ENCODE data around the gene CLEC5A.

CLEC5A gene

DNA sequence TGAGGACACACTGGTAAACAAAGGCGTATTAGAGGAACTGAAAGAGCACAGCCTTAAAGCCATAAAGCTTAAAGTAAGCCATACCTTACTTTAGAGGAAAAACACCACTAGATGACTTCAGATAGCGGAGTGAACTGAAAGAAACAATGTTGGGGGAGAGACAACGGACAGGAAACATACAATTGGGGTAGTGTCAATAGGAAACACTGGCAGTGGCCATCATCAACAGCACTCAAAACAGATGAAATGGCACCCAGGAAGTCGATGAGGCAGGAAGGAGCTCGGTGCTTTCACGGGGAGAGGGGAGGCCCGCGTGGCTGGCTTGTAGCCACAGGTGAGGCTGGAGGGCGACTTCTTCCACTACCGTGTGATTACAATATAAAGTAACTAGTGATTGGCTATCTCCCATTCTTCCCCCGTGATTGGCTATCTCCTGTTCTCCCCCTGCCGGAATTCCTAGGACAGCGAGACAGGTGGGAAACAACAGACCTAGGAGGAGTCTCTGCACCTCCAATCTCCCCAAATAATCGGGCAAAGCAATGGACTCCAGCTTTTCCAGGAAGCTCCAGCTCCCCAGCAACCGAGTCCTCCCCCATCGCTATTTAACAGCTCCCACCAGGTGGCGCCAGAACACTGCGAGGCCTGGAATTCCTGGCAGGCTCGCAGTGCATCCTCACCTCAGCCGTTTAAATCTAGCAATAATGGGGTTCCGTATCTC, 29.2 kb upstream of the CLEC5A start:
- no peak for TF ChIP-seq POLR2A (IDR thresholded peaks at IDR 0.05; ENCODE audit: low read depth, low read length)
- no peak for TF ChIP-seq POLR2AphosphoS5 (IDR thresholded peaks at IDR 0.05; ENCODE audit: low read depth, low read length)
- no peak for TF ChIP-seq TAF1 (IDR thresholded peaks at IDR 0.05; ENCODE audit: borderline replicate concordance, low read depth, low read length)
- DNase-seq (ENCODE audit: insufficient read length), result peak; percentile 33
- peak; percentile 82 for FAIRE-seq

DNA sequence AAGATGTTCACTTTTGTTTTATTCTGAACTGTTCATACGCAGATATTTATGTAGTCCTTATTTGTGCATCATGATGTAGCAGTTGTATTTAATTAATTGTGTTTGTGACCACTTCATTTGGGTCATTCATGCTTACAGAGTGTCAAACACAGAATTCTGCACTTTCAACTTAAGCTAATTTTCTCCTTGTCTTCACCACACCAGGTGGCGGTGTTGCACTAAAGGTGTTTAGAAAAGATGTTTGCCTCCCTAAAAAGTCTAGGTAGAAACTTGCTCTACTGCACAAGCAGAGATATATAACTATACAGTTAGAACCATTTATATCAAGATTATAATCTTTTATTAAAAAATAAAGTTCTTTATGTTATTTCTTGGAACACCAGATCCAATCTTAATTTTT, 28.1 kb upstream of the CLEC5A start:
- DNase-seq (ENCODE audit: insufficient read length), result no peak
- no peak for TF ChIP-seq POLR2AphosphoS5 (IDR thresholded peaks at IDR 0.05; ENCODE audit: low read depth, low read length)
- no peak for TF ChIP-seq TAF1 (IDR thresholded peaks at IDR 0.05; ENCODE audit: borderline replicate concordance, low read depth, low read length)
- no peak for TF ChIP-seq POLR2A (IDR thresholded peaks at IDR 0.05; ENCODE audit: low read depth, low read length)
- FAIRE-seq, result peak; percentile 40

- no peak for DNase-seq (ENCODE audit: insufficient read length)
- TF ChIP-seq TAF1 (IDR thresholded peaks at IDR 0.05; ENCODE audit: borderline replicate concordance, low read depth, low read length), result no peak
- no peak for TF ChIP-seq POLR2A (IDR thresholded peaks at IDR 0.05; ENCODE audit: low read depth, low read length)
- no peak for TF ChIP-seq POLR2AphosphoS5 (IDR thresholded peaks at IDR 0.05; ENCODE audit: low read depth, low read length)
- no peak for FAIRE-seq
These were observed 26.9 kb upstream of the CLEC5A start, which contains the start of gene TAS2R38 for GRCh38 chr7:141973673-141974072. TSS of gene TAS2R38 (minus strand) at chr7:141973773. CDS start at chr7:141973689, 84 bp downstream.

DNA sequence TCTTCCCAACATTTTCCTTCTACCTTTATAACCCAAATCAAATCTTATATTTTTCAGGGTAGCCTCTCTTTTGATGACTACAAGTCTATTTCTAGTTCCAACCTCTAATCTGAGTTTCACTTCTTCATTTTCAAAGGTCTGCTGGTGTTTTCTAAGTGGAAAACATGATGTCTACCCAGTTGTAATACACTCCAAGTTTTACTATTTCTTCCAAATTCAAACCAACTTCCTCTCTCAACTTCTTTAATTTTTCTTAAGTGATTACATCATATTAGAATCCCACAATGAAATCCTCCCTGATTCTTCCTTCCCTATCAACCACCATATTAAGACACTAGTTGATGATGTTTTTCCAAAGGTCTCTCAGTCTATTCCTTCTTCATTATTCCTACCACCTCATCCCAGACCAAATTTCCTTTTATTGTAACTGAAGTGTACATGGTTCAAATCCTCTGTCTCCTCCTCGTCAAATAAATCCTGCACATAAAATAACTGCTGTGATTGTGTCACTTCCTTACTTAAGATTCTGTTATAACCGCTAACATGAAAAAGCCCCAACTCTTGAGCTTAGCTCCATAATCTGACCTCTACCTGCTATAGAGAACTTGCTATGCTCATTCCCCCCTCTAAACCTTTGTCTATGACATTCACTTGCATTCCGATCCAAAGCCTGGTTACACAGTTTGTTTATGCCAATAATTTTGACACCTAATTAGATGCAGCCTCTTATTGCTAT, 14.1 kb upstream of the CLEC5A start:
- DNase-seq (ENCODE audit: insufficient read length) (no peak), FAIRE-seq (no peak)
- TF ChIP-seq POLR2AphosphoS5 (IDR thresholded peaks at IDR 0.05; ENCODE audit: low read depth, low read length), result no peak
- no peak for TF ChIP-seq TAF1 (IDR thresholded peaks at IDR 0.05; ENCODE audit: borderline replicate concordance, low read depth, low read length)
- TF ChIP-seq POLR2A (IDR thresholded peaks at IDR 0.05; ENCODE audit: low read depth, low read length), result no peak

GRCh38 chr7:141956084-141956483, 9.3 kb upstream of the CLEC5A start:
- TF ChIP-seq TAF1 (IDR thresholded peaks at IDR 0.05; ENCODE audit: borderline replicate concordance, low read depth, low read length) (no peak), POLR2A (IDR thresholded peaks at IDR 0.05; ENCODE audit: low read depth, low read length) (no peak), POLR2AphosphoS5 (IDR thresholded peaks at IDR 0.05; ENCODE audit: low read depth, low read length) (no peak)
- no peak for DNase-seq (ENCODE audit: insufficient read length)
- FAIRE-seq, result no peak

DNA sequence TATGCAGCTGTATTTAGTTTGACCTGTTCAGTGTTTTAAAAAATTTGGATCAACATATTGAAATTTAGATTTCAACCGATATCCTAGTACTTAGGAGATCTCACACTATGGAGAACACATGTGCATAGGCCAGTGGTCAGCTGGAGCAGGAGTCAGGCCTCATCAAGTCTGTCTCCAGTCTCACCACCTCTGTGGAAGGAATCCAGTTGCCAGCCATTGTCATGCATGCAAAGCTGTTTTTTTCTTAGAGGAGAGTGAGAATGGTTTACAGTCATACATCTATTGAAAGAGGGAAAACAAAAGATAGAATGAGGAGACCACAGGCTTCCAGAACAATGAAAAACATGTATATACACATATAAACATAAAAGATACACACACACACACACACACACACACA, 7.6 kb upstream of the CLEC5A start:
- TF ChIP-seq TAF1 (IDR thresholded peaks at IDR 0.05; ENCODE audit: borderline replicate concordance, low read depth, low read length) (no peak), POLR2A (IDR thresholded peaks at IDR 0.05; ENCODE audit: low read depth, low read length) (no peak), POLR2AphosphoS5 (IDR thresholded peaks at IDR 0.05; ENCODE audit: low read depth, low read length) (no peak)
- DNase-seq (ENCODE audit: insufficient read length), result no peak
- FAIRE-seq, result no peak

DNA sequence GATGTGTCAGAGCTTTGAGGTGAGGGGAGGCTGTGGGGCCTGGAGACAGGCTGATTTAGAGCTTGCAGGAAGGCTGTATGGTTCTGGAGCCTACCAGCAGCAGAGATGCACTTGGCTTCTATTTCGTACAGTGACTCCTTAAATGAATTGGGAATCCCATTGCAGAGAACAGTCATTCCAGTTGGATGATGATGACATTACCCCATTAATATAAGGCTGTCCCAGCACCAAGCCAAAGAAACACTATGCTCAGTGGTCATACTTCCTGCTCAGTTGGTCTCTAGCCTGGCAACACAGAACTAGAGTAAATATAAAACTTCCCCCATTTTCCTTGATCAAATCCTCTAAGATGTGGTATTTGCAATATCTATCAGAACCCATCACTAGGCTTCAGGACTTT, 5.7 kb upstream of the CLEC5A start:
- TF ChIP-seq TAF1 (IDR thresholded peaks at IDR 0.05; ENCODE audit: borderline replicate concordance, low read depth, low read length), result no peak
- no peak for TF ChIP-seq POLR2AphosphoS5 (IDR thresholded peaks at IDR 0.05; ENCODE audit: low read depth, low read length)
- TF ChIP-seq POLR2A (IDR thresholded peaks at IDR 0.05; ENCODE audit: low read depth, low read length), result no peak
- DNase-seq (ENCODE audit: insufficient read length) (no peak), FAIRE-seq (no peak)

- no peak for FAIRE-seq
- DNase-seq (ENCODE audit: insufficient read length), result no peak
These were observed 4.0 kb upstream of the CLEC5A start for GRCh38 chr7:141950806-141951205.

GRCh38 chr7:141949911-141950310, 3.1 kb upstream of the CLEC5A start:
- TF ChIP-seq TAF1 (IDR thresholded peaks at IDR 0.05; ENCODE audit: borderline replicate concordance, low read depth, low read length) (no peak), POLR2A (IDR thresholded peaks at IDR 0.05; ENCODE audit: low read depth, low read length) (no peak), POLR2AphosphoS5 (IDR thresholded peaks at IDR 0.05; ENCODE audit: low read depth, low read length) (no peak)
- DNase-seq (ENCODE audit: insufficient read length) (no peak), FAIRE-seq (no peak)

More at GRCh38 chr7:141950806-141951205, 4.0 kb upstream of the CLEC5A start:
- no peak for TF ChIP-seq POLR2A (IDR thresholded peaks at IDR 0.05; ENCODE audit: low read depth, low read length)

DNA sequence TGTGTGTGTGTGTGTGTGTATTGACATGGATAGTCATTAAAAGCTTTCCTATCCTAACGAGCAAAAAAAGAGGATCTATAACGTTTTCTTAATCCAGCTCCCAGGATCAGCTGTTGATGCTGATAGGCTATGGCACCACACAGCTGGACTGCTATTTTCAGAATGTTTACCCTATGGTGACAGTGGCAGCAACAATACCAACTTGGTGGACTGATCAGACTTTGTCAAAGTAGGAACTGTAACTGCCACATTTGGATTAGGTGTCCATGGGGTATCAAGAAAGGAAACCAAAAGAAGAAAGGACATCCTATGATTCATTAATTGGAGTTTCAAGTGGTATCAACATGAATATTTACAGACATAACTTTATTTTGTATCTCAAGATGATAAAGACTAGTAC, 2.7 kb upstream of the CLEC5A start:
- FAIRE-seq (no peak), DNase-seq (ENCODE audit: insufficient read length) (no peak)
- no peak for TF ChIP-seq POLR2AphosphoS5 (IDR thresholded peaks at IDR 0.05; ENCODE audit: low read depth, low read length)
- TF ChIP-seq POLR2A (IDR thresholded peaks at IDR 0.05; ENCODE audit: low read depth, low read length), result no peak
- TF ChIP-seq TAF1 (IDR thresholded peaks at IDR 0.05; ENCODE audit: borderline replicate concordance, low read depth, low read length), result no peak

GRCh38 chr7:141949021-141949420, 2.2 kb upstream of the CLEC5A start:
- no peak for TF ChIP-seq POLR2AphosphoS5 (IDR thresholded peaks at IDR 0.05; ENCODE audit: low read depth, low read length)
- no peak for TF ChIP-seq TAF1 (IDR thresholded peaks at IDR 0.05; ENCODE audit: borderline replicate concordance, low read depth, low read length)
- no peak for TF ChIP-seq POLR2A (IDR thresholded peaks at IDR 0.05; ENCODE audit: low read depth, low read length)
- FAIRE-seq, result no peak
- no peak for DNase-seq (ENCODE audit: insufficient read length)

- TF ChIP-seq TAF1 (IDR thresholded peaks at IDR 0.05; ENCODE audit: borderline replicate concordance, low read depth, low read length) (no peak), POLR2AphosphoS5 (IDR thresholded peaks at IDR 0.05; ENCODE audit: low read depth, low read length) (no peak), POLR2A (IDR thresholded peaks at IDR 0.05; ENCODE audit: low read depth, low read length) (no peak)
- no peak for DNase-seq (ENCODE audit: insufficient read length)
- FAIRE-seq, result no peak
These were observed 1.4 kb downstream of the CLEC5A start for GRCh38 chr7:141945356-141945755.
